ENCODE data around the gene PAGE4. TPM values are rescaled to one million over a fixed set of nuclear protein-coding genes. Genes with fewer than 3 reads are reported as not detected.

The PAGE4 gene
- total and polyA plus RNA-seq, 9 of the 15 experiments (the other 6 are each of a cell fraction or from before 2014, with no cell fraction given) = 0.99 to 8.0 (median 3.9) TPM

GRCh38 chrX:49877397-49878101, 48.4 kb downstream of the PAGE4 start (continued):
- no peak for TF ChIP-seq SMAD4 (CRISPR knock-in tag; conservative IDR thresholded peaks at IDR 0.05)

- peaks cover 15% of the 10 kb centered on the region; the same call in 2 of the 3 replicates for H3K79me2 ChIP-seq (ENCODE audit: control insufficient read depth, insufficient read depth, low read length)
- WGBS (ENCODE audit: insufficient coverage, low coverage, missing lambda C conversion rate) = 20% methylated on average over 10 of the region's 28 CpGs
- ChIA-PET CTCF (ENCODE audit: low intra/inter-chr PET ratio) (no interaction called here), POLR2A (interaction anchor here (0.6 to 0.9 kb wide), 2 partner anchors 16 to 36 kb away, joined by 3 read pairs; no protein-coding TSS in a partner anchor)
- FAIRE-seq (no peak), ATAC-seq (peak; percentile 52), DNase-seq (ENCODE audit: extremely low read depth in 1 of 4, low spot score in 3 of 4) (peak; percentile 10 to 49 (median 22))
- no peaks in the 10 kb centered on the region for H4K20me1 ChIP-seq (replicated peaks; ENCODE audit: control insufficient read depth, insufficient read depth, low read length)
- peak overlapping the region; percentile 89 for H2AFZ ChIP-seq (ENCODE audit: low read depth, low read length)
- H3K36me3 ChIP-seq (ENCODE audit: control insufficient read depth, insufficient read depth, low read length) = no peaks in the 10 kb centered on the region
- TF ChIP-seq CBFA2T3 (IDR thresholded peaks at IDR 0.05) (peak; percentile 20; the same call in 1 of the 2 replicates), ARID1B (IDR thresholded peaks at IDR 0.05) (0 out of 2 replicates have a peak, but pooled peaks have one; percentile 8), ZNF23 (CRISPR knock-in tag; IDR thresholded peaks at IDR 0.05) (no peak), ZNF444 (CRISPR knock-in tag; IDR thresholded peaks at IDR 0.05) (no peak), TFAM (CRISPR knock-in tag; conservative IDR thresholded peaks at IDR 0.05) (no peak), TCF3 (CRISPR knock-in tag; IDR thresholded peaks at IDR 0.05) (peak; percentile 39; the same call in 1 of the 2 replicates), ZNF41 (CRISPR knock-in tag; conservative IDR thresholded peaks at IDR 0.05) (no peak), ZFX (CRISPR knock-in tag; IDR thresholded peaks at IDR 0.05) (peak; percentile 53), ZNF696 (CRISPR knock-in tag; conservative IDR thresholded peaks at IDR 0.05) (no peak), TAL1 (IDR thresholded peaks at IDR 0.05) (no peak; the same call in 1 of the 2 replicates), MAZ (CRISPR knock-in tag; conservative IDR thresholded peaks at IDR 0.05 in 1 of 2, IDR thresholded peaks at IDR 0.05 in 1 of 2) (no peak)
- TF ChIP-seq, protein P1, sequence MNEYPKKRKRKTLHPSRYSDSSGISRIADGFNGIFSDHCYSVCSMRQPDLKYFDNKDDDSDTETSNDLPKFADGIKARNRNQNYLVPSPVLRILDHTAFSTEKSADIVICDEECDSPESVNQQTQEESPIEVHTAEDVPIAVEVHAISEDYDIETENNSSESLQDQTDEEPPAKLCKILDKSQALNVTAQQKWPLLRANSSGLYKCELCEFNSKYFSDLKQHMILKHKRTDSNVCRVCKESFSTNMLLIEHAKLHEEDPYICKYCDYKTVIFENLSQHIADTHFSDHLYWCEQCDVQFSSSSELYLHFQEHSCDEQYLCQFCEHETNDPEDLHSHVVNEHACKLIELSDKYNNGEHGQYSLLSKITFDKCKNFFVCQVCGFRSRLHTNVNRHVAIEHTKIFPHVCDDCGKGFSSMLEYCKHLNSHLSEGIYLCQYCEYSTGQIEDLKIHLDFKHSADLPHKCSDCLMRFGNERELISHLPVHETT (CRISPR knock-in tag; conservative IDR thresholded peaks at IDR 0.05 in 1 of 2, IDR thresholded peaks at IDR 0.05 in 1 of 2) = 0 out of 4 replicates have a peak, but pooled peaks of 1 of the 2 experiments have one; percentile 1
- TF ChIP-seq, protein P2, sequence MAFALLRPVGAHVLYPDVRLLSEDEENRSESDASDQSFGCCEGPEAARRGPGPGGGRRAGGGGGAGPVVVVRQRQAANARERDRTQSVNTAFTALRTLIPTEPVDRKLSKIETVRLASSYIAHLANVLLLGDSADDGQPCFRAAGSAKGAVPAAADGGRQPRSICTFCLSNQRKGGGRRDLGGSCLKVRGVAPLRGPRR (CRISPR knock-in tag; IDR thresholded peaks at IDR 0.05) = no peak
- in situ Hi-C loops (cut with MboI) (no loop called here), intact Hi-C loops (cut with micrococcal nuclease) (no loop called here)
- H3K4me1 ChIP-seq (replicated peaks in 1 of 2; ENCODE audit: control insufficient read depth in 2 of 2, insufficient read depth in 2 of 2, low read length in 2 of 2) = peaks cover 0 to 21% of the 10 kb centered on the region in 2 experiments; a peak in 3 of 5 replicates
- H3K27me3 ChIP-seq (ENCODE audit: control insufficient read depth in 2 of 2, insufficient read depth in 2 of 2, low read length in 2 of 2) = peaks cover 0 to 7% of the 10 kb centered on the region in 2 experiments; a peak in 1 of 5 replicates
- H3K4me2 ChIP-seq (ENCODE audit: insufficient read depth, low read length) = peak overlapping the region; percentile 76
- peak overlapping the region; percentile 45 for H3K4me3 ChIP-seq
- H3K9me1 ChIP-seq (ENCODE audit: control insufficient read depth, insufficient read depth, low read length) = no peaks in the 10 kb centered on the region
- H3K9ac ChIP-seq (ENCODE audit: insufficient read depth in 1 of 2, low read depth in 2 of 2, low read length in 2 of 2) = peak overlapping the region; percentile 49 to 79
- BruUV-seq (replicated peaks) = no TSS peak
- H3K27ac ChIP-seq (ENCODE audit: extremely low read depth, low read depth, low read length) = peak overlapping the region; percentile 62; the same call in 1 of the 3 replicates
- no peaks in the 10 kb centered on the region for H3K9me3 ChIP-seq (replicated peaks; ENCODE audit: control insufficient read depth, insufficient read depth, low read depth, low read length)
These were observed 49.2 kb downstream of the PAGE4 start for GRCh38 chrX:49878128-49878833.
